Spleen (tissue), 7 donors: ENCODE data around the gene ALOX5AP.

Experiments
- CTCF ChIP-seq, 11 experiments: fragments of 200-600 bp in 7 of 11; fragments of 450-650 bp in 4 of 11; sonication (generic) in 4 of 11; IDR thresholded peaks in 8 of 11; conservative IDR thresholded peaks in 3 of 11; 1 replicate in 7 of 11; 2 replicates in 4 of 11; pipeline versions ENCODE4 v1.4.0 to v1.8.0; 2016 to 2021; ENCODE audit warnings: antibody characterized with exemption in 11 of 11, inconsistent platforms in 4 of 11, mild to moderate bottlenecking in 1 of 11
- POLR2A ChIP-seq, 3 donors: fragments of 450-650 bp; IDR thresholded peaks; one replicate each; pipeline ENCODE4 v1.5.1; 2017; ENCODE audit warnings: antibody characterized with exemption in 3 of 3, mild to moderate bottlenecking in 1 of 3
- donor health status: DM: no; HTN: no; CAD: no; lungs with moderate emphysema.
- donor health status: DM: no; HTN: no; CAD: no.
- donor health status: DM: no; HTN: no; CAD: no.

DNA sequence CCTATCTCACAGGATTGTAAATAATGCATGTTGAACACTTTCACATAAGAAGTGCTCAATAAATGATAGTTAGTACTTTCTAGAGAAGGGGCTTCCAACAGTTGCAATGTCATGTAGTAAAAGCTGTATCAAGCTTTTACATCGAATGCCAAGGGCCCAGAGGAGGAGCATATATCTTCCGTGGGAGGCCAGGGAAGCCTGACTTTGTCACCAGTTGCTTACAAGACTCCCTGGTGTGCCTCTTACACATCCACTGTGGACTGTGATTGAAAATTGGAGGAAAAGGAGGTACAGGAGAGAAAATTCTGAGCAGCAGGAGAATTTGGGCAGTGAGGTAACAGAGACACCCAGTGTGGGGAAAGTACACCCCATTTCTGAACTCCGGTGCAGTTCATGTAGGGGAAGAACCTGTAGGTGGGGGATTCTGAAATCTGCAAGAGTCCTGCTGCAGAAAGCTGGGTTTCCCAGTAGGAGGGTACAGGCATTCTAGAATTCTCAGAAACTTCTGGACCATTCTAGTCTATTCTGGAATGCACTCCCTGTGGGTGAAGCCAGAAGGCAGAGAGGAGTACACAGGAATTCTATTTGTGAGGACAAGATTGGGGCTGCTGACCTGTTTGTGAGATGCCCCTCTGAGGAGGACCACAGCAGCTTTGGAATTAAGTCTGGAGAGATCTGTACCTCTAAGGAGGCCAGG is 54.0 kb downstream of the ALOX5AP start:
- TF ChIP-seq CTCF (IDR thresholded peaks at IDR 0.05 in 8 of 11, conservative IDR thresholded peaks at IDR 0.05 in 3 of 11): no peak
- no peak for TF ChIP-seq POLR2A (IDR thresholded peaks at IDR 0.05)
